Hematopoietic multipotent progenitor cell treated with erythropoietin and hydrocortisone succinate and interleukin-3 and kit ligand, for 17 days (in vitro differentiated cells): ENCODE results near the gene ATP6V1F.
A peak's percentile ranks its signal among the peaks of the same experiment; 100 is the strongest.

ENCODE experiments used
- DNase-seq: peaks from one replicate; pipeline ENCODE4 v3.0.0-alpha.2; 2015; ENCODE audit warnings: low spot score

Gene ATP6V1F

DNA sequence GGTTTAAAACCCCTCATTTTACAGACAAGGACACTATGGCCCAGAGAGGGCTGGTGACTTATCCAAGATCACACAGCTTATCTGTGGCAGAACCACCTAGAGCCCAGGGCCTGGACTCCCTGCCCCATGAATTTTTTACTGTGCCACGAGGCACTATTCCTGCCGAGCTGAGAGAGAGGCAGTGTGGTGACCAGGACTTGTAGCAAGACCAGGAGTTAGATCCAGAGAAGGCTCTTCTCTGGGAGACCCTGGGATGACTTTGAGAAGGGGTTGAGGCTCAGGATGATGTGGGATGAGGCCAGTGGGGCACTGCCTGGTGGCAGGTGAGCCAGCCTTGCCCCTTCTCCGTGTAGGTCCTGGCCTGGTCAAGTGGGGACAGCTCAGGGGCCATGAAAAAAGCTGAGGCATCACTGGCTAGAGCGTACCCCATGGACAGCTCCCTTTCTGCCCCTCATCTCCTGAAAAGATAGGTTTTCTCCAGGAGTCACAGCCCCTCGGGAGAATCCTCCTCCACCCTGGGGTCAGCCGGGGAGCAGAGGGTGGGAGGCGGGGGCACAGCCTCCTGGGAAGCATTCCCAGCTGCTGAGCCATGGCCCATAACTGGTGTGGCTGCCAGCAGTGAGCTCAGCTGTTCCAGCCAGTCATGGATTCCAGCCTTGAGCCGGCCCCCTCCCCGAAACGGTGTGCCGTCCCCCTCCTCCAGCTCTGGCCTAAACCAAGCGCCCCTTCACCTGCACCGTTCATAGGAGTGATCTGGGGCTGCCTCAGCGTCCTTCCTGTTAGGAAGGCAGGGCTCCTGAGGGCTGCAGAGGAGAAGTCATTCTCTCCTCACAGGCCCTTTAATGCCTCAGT lies 26.6 kb upstream of the ATP6V1F start:
- no peak for DNase-seq

DNA sequence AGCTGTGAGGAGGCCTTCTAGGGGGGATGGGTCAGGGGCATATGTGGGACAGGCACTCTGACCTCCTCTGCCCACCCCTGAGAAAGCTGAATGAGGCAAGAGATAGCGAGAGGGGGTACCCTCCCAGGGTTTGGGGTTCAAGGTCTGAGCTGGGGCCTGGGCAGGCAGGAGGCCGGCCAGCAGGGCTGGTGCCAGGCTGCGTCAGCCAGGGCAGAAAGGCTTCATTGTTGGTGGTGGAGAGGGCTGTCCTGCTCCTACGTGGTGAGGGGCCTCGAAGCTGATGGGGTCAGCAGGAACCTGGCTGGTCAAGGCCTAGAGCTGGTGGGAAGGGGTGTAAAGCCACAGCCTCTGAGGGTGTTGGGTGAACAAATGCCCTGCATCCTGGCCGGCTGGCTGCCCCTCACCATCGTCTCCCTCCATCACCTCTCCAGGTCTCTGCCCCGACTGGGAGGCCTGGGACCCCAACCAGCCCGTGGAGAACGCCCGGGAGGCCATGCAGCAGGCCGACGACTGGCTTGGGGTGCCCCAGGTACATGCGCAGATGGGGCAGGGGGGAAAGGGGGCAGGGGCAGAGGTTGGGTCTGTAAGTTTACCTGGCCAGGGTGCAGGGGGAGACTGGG lies 25.8 kb upstream of the ATP6V1F start:
- no peak for DNase-seq

DNA sequence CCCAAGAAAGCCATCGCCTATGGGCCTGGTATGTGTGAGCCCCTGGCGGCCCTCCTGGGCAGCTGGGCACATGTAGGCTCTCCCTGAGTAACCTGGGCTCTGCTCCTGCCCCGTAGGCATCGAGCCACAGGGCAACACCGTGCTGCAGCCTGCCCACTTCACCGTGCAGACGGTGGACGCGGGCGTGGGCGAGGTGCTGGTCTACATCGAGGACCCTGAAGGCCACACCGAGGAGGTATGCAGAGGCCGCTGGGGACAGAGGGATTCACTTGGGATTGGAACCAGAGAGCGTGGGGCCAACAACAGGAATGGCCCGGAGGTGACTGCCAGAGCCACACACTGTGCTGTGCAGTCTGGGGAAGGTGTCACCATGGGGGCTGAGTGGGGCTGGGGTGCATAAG lies 25.1 kb upstream of the ATP6V1F start:
- DNase-seq = no peak

DNA sequence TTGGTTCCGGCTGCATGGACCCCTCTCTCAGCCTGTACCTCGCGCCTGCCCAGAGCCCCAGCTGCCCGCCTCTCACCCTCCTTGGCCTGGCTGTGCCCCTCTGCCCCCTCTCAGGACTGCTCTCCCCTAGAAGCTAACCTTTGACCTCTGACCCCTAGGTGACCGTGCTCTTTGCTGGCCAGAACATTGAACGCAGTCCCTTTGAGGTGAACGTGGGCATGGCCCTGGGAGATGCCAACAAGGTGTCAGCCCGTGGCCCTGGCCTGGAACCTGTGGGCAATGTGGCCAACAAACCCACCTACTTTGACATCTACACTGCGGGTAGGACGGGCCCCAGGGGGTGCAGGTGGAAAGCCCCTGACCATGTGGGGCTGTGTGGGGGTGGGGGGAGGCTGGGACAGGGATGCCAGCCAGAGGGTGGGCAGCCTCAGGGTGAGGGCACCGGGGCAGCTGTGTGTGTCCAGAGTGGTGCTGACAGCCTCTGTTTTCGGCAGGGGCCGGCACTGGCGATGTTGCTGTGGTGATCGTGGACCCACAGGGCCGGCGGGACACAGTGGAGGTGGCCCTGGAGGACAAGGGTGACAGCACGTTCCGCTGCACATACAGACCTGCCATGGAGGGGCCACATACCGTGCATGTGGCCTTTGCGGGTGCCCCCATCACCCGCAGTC lies 24.4 kb upstream of the ATP6V1F start:
- DNase-seq = no peak

DNA sequence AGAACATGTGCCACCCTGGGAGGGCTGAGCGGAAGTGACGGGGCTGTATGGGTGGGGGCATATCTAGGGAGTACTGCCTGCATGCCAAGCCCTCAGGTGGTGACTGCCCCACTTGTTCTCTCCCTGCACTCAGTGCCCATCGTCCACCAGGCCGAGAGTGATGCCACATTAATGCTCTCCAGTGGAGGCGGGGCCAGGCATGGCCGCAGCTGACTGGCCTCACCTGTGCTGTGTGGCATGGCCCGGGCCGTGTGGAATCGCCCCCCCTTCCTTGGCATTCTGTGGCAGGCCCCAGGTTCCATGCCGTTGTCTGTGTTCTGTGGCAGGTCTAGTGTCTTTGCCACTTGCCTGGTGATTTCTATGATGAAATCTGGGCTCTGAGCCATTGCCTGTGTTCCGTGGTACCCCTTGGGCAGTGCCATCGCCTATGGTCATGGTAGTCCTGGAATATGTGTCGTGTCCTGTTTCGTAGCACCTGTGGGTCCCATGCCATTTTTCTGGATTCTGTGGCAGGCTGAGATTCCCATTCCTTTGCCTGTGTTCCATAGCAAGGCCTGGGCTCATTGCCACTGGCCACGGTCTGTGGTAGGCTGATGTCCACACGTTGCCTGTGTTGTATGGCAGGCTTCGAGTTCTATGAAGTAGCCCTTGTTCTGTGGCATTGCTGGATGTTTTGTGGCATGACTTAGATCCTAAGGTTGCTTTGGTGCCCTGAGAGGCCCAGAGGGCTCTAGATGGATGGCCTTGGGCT lies 23.5 kb upstream of the ATP6V1F start:
- no peak for DNase-seq

DNA sequence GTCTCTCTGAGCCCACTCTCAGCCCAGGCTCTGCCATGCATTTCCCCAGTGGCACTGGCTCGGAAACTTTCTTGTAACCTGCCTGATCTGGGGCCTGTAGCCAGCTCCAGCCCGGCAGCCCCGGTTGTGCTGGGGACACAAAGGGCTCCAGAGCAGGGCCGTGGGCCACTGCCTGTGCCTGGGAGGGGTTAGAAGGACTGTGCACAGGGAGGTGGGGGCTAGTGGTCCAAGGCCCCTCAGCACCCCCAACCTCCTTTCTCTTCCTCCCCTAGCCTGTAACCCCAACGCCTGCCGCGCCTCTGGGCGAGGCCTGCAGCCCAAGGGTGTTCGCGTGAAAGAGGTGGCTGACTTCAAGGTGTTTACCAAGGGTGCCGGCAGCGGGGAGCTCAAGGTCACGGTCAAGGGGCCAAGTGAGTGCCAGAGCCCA lies 22.9 kb upstream of the ATP6V1F start:
- no peak for DNase-seq

DNA sequence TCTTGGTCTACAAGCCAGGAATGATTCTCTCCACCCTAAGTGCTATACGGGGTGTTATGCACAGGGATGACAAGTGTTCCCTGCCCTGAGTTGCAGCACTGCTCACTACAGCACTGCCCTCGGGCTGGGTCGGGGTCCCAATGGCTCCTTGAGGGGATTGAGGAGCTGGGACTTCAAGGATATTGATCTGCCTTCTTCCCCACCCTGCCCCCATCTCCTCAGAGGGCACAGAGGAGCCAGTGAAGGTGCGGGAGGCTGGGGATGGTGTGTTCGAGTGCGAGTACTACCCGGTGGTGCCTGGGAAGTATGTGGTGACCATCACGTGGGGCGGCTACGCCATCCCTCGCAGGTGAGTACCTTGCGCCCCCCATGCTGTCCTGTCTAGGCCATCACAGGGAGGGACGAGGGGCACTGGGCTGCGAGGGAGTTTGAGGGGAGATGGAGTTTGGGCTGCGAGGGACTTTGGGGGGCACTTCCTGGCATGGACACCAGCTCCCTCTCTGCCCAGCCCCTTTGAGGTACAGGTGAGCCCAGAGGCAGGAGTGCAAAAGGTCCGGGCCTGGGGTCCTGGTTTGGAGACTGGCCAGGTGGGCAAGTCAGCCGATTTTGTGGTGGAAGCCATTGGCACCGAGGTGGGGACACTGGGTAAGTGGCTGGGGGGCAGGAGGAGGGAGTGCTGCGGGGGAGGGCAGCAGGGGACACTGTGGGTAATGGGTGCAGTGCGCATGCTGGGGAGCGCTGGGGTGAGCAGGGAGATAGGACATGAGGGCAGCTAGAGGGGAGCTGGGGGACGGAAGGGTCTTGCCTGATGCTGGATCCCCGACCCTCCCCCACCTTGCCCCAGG lies 22.1 kb upstream of the ATP6V1F start:
- no peak for DNase-seq

DNA sequence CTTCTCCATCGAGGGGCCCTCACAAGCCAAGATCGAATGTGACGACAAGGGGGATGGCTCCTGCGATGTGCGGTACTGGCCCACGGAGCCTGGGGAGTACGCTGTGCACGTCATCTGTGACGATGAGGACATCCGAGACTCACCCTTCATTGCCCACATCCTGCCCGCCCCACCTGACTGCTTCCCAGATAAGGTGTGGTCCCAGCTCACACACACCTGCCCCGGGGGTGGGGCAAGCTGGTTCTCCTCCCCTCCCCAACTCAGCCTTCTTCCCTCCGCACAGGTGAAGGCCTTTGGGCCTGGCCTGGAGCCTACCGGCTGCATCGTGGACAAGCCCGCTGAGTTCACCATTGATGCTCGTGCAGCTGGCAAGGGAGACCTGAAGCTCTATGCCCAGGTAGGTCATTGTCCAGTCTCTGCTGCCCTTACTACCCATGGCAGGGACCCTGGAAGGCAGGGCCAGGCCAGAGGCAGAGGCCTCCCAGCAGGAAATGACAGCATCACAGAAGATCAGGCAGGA lies 21.4 kb upstream of the ATP6V1F start:
- no peak for DNase-seq

DNA sequence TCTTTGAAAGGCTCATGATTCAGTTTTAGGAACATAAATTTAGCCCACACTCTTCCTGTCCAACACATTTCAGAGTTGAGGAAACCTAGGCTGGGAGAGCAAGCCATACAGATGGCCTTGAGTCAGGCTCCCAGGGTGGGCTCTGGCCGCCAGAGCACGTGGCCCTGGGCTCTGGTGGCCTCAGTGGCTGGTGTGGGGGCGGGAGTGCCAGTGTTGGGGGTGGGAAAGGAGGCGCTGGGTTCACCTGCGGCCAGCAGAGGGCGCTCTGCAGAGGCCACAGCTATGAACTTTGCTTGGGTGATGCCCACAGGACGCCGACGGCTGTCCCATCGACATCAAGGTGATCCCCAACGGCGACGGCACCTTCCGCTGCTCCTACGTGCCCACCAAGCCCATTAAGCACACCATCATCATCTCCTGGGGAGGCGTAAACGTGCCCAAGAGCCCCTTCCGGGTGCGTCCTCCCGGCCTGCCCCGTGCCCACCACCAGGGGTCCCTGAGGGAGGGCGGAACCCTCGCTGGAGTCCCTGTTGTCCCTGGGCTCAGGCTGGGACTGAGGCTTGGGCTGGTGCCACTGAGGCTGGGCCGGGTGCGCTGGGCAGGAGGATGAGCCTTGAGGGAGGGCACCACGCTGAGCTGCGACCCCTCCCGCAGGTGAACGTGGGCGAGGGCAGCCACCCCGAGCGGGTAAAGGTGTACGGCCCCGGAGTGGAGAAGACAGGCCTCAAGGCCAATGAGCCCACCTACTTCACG lies 20.6 kb upstream of the ATP6V1F start:
- DNase-seq = peak; percentile 54

DNA sequence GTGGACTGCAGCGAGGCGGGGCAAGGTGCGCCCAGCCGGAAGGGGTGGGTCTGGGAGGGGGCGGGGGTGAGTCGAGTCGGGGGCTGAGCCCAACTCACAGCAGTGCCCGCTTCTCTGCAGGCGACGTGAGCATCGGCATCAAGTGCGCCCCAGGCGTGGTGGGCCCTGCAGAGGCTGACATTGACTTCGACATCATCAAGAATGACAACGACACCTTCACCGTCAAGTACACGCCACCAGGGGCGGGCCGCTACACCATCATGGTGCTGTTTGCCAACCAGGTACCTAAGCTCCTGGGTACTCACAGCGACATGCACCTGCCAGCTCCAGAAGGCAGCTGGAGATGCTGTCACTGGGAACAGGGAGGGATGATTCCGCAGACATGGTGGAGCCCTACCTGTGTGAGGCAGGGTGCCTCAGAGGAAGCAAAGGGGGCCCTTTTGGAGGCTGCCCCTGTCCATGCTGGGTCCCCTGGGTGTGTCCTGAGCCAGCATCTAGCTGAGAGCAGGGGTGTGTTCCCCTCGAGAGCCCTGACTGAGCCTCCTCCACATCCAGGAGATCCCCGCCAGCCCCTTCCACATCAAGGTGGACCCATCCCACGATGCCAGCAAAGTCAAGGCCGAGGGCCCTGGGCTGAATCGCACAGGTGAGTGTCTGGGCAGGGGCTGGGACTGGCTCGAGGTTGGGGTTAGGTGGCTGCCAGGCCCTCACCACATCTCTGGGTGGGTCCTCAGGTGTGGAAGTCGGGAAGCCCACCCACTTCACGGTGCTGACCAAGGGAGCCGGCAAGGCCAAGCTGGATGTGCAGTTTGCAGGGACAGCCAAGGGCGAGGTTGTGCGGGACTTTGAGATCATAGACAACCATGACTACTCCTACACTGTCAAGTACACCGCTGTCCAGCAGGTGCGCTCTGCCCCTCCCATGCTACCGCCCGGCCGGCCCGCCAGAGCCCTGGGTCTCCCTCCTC lies 19.7 kb upstream of the ATP6V1F start:
- DNase-seq = no peak

DNA sequence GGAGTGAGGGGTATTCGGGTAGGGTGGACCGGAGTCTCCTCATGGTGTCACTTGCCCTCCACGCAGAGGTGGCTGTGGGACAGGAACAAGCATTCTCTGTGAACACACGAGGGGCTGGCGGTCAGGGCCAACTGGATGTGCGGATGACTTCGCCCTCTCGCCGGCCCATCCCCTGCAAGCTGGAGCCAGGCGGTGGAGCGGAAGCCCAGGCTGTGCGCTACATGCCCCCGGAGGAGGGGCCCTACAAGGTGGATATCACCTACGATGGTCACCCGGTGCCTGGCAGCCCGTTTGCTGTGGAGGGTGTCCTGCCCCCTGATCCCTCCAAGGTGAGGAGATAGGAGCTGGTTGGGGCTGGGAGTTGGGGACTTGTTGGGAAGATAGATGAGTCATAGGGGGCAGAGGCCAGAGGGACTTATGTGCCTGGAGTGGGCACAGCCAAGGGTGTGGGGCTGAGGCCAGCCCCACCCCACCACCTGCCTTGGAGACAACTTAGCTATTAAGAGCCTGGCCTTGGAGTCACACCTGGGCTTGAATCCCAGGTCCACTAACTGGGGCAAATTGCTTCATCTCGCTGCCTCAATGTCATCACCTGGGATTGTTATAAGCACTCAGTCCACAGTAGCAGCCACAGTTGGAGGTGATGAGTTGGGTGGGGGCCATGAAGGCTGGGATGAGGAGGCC lies 18.6 kb upstream of the ATP6V1F start:
- DNase-seq = no peak

DNA sequence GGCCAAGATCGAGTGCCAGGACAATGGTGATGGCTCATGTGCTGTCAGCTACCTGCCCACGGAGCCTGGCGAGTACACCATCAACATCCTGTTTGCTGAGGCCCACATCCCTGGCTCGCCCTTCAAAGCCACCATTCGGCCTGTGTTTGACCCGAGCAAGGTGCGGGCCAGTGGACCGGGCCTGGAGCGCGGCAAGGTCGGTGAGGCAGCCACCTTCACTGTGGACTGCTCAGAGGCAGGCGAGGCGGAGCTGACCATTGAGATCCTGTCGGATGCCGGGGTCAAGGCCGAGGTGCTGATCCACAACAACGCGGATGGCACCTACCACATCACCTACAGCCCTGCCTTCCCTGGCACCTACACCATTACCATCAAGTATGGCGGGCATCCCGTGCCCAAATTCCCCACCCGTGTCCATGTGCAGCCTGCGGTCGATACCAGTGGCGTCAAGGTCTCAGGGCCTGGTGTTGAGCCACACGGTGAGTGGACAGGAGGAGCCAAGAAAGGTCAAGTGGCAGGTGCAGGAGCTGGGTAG lies 17.8 kb upstream of the ATP6V1F start:
- no peak for DNase-seq

DNA sequence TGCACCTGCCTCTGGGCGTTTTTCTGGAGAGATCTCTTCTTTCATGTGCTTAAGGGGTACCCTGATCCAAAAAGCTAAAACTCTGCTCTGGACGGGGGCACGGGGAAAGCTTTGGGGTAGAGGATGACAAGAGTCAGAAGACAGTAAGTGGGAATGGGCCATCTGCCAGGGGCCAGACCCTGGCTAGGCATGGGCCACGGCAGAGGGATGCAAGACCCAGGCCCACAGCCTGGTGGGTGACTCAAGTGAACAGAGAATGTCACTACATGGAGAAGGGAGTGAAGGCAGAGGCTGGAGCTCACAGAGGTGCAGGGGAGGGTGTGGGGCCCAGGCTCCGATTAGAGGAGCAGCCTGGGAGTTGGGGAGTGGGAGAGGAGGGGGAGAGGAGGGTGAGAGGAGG lies 17.2 kb upstream of the ATP6V1F start:
- no peak for DNase-seq

DNA sequence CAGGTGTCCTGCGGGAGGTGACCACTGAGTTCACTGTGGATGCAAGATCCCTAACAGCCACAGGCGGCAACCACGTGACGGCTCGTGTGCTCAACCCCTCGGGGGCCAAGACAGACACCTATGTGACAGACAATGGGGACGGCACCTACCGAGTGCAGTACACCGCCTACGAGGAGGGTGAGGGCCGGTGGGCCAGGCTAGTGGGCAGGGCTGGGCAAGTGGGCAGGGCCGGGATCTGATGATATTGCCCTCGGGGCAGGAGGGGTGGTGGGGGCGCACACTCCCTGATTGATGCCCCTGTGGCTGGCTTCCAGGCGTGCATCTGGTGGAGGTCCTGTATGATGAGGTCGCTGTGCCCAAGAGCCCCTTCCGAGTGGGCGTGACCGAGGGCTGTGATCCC lies 16.7 kb upstream of the ATP6V1F start:
- DNase-seq = no peak

DNA sequence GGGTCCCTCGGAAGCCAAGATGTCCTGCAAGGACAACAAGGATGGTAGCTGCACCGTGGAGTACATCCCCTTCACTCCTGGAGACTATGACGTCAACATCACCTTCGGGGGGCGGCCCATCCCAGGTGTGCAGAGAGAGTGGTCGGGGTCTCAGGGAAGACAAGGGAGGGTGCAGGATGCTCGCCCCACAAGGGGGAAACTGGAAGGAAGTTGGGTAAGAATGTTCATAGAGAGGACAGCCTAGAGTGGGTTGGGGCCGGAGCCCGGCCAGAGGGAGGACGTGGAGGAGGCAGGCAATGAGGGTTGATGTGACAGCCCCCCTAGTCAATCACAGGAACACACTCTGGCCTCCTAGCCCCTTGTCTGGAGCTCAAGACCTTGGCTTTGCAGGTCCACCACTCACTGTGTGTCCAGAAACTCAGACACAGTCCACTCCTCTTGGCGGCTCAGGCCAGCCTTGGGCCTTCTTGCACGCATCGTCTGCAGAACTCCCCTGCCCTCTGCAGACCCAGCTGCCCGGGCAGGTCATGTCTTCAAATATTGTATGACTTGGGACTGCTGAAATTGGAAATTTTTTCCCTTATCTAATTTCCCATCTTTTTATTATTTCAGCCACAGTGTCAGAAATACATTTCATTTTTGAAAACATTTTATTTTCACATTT lies 15.7 kb upstream of the ATP6V1F start:
- no peak for DNase-seq

DNA sequence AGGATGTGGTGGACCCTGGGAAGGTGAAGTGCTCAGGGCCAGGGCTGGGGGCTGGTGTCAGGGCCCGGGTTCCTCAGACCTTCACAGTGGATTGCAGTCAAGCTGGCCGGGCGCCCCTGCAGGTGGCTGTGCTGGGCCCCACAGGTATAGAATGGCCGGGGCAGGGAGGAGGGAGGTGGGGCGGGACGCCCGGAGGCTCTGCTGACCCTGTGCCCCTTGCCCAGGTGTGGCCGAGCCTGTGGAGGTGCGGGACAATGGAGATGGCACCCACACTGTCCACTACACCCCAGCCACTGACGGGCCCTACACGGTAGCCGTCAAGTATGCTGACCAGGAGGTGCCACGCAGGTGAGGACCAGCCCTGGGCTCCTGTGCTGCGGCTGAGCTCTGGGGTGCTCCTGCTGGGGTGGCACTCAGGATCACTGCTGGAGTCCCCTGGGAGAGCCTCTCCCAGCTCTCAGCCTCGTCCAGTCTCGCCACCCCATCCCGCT lies 14.9 kb upstream of the ATP6V1F start:
- no peak for DNase-seq

DNA sequence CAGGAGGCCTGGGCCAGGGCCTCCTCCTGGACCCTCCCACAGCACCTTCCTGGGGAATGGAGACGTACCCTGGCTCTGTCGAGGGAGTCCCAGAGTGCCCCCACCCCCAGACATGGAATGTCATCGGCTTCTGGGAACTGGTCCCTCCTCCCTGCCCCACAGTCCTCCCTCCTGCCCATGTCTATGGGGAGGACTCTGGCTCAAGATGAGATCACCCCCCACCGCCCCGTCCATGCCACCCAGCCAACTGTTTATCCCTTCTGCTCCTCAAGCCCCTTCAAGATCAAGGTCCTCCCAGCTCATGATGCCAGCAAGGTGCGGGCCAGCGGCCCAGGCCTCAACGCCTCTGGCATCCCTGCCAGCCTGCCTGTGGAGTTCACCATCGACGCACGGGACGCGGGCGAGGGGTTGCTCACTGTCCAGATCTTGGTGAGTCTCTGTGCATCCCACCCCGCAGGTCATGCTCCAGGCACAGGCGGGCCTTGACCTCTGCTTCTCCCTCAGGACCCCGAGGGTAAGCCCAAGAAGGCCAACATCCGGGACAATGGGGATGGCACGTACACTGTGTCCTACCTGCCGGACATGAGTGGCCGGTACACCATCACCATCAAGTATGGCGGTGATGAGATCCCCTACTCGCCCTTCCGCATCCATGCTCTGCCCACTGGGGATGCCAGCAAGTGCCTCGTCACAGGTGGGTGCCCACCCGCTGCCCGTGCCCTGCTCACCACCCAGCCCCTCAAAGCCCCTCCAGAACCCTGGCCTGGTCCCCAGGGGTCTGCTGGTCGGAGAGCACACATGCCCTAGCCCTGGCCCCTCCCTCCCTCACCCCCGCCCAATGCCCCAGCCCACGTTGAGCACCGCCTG lies 14.1 kb upstream of the ATP6V1F start:
- DNase-seq = no peak
